Neural progenitor cell (in vitro differentiated cells): ENCODE results near the gene ABHD1.

ENCODE experiments used
- CTCF ChIP-seq: fragments of 200-600 bp; sonication (generic); IDR thresholded peaks from 2 replicates; pipeline ENCODE4 v1.5.1; 2017; ENCODE audit warnings: antibody characterized with exemption, mild to moderate bottlenecking
- EZH2 ChIP-seq: fragments of 200-600 bp; sonication (generic); IDR thresholded peaks from 2 replicates; pipeline ENCODE4 v1.6.1; 2017; ENCODE audit warnings: antibody characterized with exemption, mild to moderate bottlenecking, moderate library complexity
- EZH2phosphoT487 ChIP-seq: fragments of 200-600 bp; sonication (generic); IDR thresholded peaks from 2 replicates; pipeline ENCODE4 v1.6.1; 2017; ENCODE audit warnings: antibody characterized with exemption

DNA sequence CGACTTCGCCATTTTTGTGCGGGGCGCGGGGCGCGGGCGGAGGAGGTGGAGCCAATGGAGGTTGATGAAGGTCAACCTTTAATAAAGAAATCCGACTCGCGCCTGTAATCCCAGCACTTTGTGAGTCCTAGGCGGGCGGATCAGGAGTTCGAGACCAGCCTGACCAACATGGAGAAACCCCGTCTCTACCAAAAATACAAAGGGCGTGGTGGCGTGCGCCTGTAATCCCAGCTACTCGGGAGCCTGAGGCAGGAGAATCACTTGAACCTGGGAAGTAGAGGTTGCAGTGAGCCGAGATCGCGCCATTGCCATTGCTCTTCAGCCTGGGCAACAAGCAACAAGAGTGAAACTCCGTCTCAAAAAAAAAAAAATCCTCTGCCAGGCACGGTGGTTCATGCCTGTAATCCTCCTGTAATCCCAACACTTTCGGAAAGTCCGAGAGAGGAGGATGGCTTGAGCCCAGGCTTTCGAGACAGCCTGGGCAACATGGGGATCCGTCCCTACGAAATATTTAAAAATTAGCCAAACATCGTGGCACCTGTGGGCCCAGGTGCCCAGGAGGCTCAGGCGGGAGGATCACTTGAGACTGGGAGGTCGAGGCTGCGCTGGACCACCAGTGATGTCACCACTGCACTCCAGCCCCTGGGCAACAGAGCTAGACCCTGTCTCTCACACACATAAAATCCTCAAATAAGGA is 11.3 kb downstream of the ABHD1 start:
- TF ChIP-seq CTCF (no peak), EZH2phosphoT487 (no peak), EZH2 (no peak)
